ENCODE data around the gene PYM1. TPM values are rescaled to one million over a fixed set of nuclear protein-coding genes. Genes with fewer than 3 reads are reported as not detected.

PYM1 gene
- total RNA-seq, 2 donors from 2014 or later: 44.0 to 49.3 TPM

GRCh38 chr12:55946553-55946952 lies 18.9 kb upstream of the PYM1 start:
- Histone ChIP-seq H3K4me1 (no peaks in the 10 kb centered on the region), H3K9ac (ENCODE audit: low read depth in 2 of 2, low read length in 2 of 2) (no peak overlapping the region), H3K9me3 (no peaks in the 10 kb centered on the region), H3K27me3 (no peaks in the 10 kb centered on the region), H3K4me3 (no peak overlapping the region), H3K27ac (no peak overlapping the region), H3K36me3 (no peaks in the 10 kb centered on the region)
- intact Hi-C loops (cut with DNase I): no loop called here
- TF ChIP-seq CTCF (IDR thresholded peaks at IDR 0.05): no peak
- DNase-seq: no peak

- Histone ChIP-seq H3K4me3 (no peak overlapping the region), H3K9me3 (no peaks in the 10 kb centered on the region), H3K36me3 (no peaks in the 10 kb centered on the region), H3K27ac (no peak overlapping the region), H3K9ac (ENCODE audit: low read depth in 2 of 2, low read length in 2 of 2) (no peak overlapping the region), H3K4me1 (no peaks in the 10 kb centered on the region), H3K27me3 (no peaks in the 10 kb centered on the region)
- no peak for DNase-seq
- no peak for TF ChIP-seq CTCF (IDR thresholded peaks at IDR 0.05)
- intact Hi-C loops (cut with DNase I): no loop called here
These were observed 15.0 kb upstream of the PYM1 start for GRCh38 chr12:55942577-55943136.

GRCh38 chr12:55942055-55942454 lies 14.4 kb upstream of the PYM1 start:
- Histone ChIP-seq H3K36me3 (no peaks in the 10 kb centered on the region), H3K4me3 (no peak overlapping the region), H3K27me3 (no peaks in the 10 kb centered on the region), H3K9ac (ENCODE audit: low read depth in 2 of 2, low read length in 2 of 2) (no peak overlapping the region), H3K27ac (no peak overlapping the region), H3K4me1 (no peaks in the 10 kb centered on the region), H3K9me3 (no peaks in the 10 kb centered on the region)
- intact Hi-C loops (cut with DNase I): no loop called here
- TF ChIP-seq CTCF (IDR thresholded peaks at IDR 0.05): no peak
- no peak for DNase-seq

- Histone ChIP-seq H3K27me3 (no peaks in the 10 kb centered on the region), H3K27ac (peak overlapping the region; percentile 51), H3K9ac (ENCODE audit: low read depth in 2 of 2, low read length in 2 of 2) (peak overlapping the region; percentile 7 to 27), H3K4me1 (no peaks in the 10 kb centered on the region), H3K36me3 (no peaks in the 10 kb centered on the region), H3K4me3 (no peak overlapping the region), H3K9me3 (no peaks in the 10 kb centered on the region)
- DNase-seq: peak; percentile 93
- peak; percentile 75 for TF ChIP-seq CTCF (IDR thresholded peaks at IDR 0.05)
- intact Hi-C loops (cut with DNase I): no loop called here
These were observed 12.5 kb upstream of the PYM1 start for GRCh38 chr12:55940065-55940732.

GRCh38 chr12:55938826-55939501 lies 11.3 kb upstream of the PYM1 start:
- H3K36me3 ChIP-seq: no peaks in the 10 kb centered on the region
- DNase-seq: no peak
- H3K9me3 ChIP-seq: no peaks in the 10 kb centered on the region
- no peak for TF ChIP-seq CTCF (IDR thresholded peaks at IDR 0.05)
- H3K4me1 ChIP-seq: no peaks in the 10 kb centered on the region
- H3K4me3 ChIP-seq: no peak overlapping the region
- intact Hi-C loops (cut with DNase I): loop anchor here (5.0 kb wide), 1 partner anchor 202 kb away; no protein-coding TSS in a partner anchor
- no peak overlapping the region for H3K27ac ChIP-seq
- no peaks in the 10 kb centered on the region for H3K27me3 ChIP-seq
- peak overlapping the region in 1 of 2 donors; percentile 6 for H3K9ac ChIP-seq (ENCODE audit: low read depth in 2 of 2, low read length in 2 of 2)
